ENCODE data around the gene SLC1A5. TPM values are rescaled to one million over a fixed set of nuclear protein-coding genes. Genes with fewer than 3 reads are reported as not detected.

The SLC1A5 gene
- total RNA-seq, 2 donors from 2014 or later = 88.5 to 145 TPM

- ATAC-seq = no peak
- no peak for DNase-seq
- intact Hi-C loops (cut with DNase I, micrococcal nuclease) = no loop called here
These were observed 56.0 kb downstream of the SLC1A5 start for GRCh38 chr19:46732172-46732938.

GRCh38 chr19:46731584-46731983, 56.8 kb downstream of the SLC1A5 start:
- DNase-seq = no peak
- intact Hi-C loops (cut with DNase I, micrococcal nuclease) = no loop called here
- no peak for ATAC-seq

- peak; percentile 22 for ATAC-seq
- intact Hi-C loops (cut with DNase I, micrococcal nuclease) = no loop called here
- no peak for DNase-seq
These were observed 57.3 kb downstream of the SLC1A5 start for GRCh38 chr19:46731007-46731501.

- intact Hi-C loops (cut with DNase I, micrococcal nuclease) = no loop called here
- ATAC-seq (no peak), DNase-seq (no peak)
These were observed 57.8 kb downstream of the SLC1A5 start for GRCh38 chr19:46730595-46730994.

GRCh38 chr19:46730187-46730586, 58.2 kb downstream of the SLC1A5 start:
- intact Hi-C loops (cut with DNase I, micrococcal nuclease) = no loop called here
- DNase-seq (no peak), ATAC-seq (no peak)

GRCh38 chr19:46729696-46730095, 58.7 kb downstream of the SLC1A5 start:
- intact Hi-C loops (cut with DNase I, micrococcal nuclease) = no loop called here
- ATAC-seq (no peak), DNase-seq (no peak)

GRCh38 chr19:46728693-46729339, 59.6 kb downstream of the SLC1A5 start:
- ATAC-seq (peak; percentile 82), DNase-seq (peak; percentile 58 to 89)
- intact Hi-C loops (cut with DNase I, micrococcal nuclease) = no loop called here

GRCh38 chr19:46728208-46728607, 60.2 kb downstream of the SLC1A5 start:
- ATAC-seq (no peak), DNase-seq (no peak)
- intact Hi-C loops (cut with DNase I, micrococcal nuclease) = no loop called here

- intact Hi-C loops (cut with DNase I, micrococcal nuclease) = no loop called here
- no peak for DNase-seq
- ATAC-seq = no peak
These were observed 60.6 kb downstream of the SLC1A5 start for GRCh38 chr19:46727757-46728156.

- intact Hi-C loops (cut with DNase I, micrococcal nuclease) = no loop called here
- no peak for ATAC-seq
- no peak for DNase-seq
These were observed 61.4 kb downstream of the SLC1A5 start for GRCh38 chr19:46726971-46727501.

- intact Hi-C loops (cut with DNase I, micrococcal nuclease) = no loop called here
- ATAC-seq (no peak), DNase-seq (no peak)
These were observed 61.8 kb downstream of the SLC1A5 start for GRCh38 chr19:46726551-46726950.

- no peak for ATAC-seq
- intact Hi-C loops (cut with DNase I, micrococcal nuclease) = no loop called here
These were observed 62.5 kb downstream of the SLC1A5 start for GRCh38 chr19:46725859-46726393.

GRCh38 chr19:46725036-46725820, 63.2 kb downstream of the SLC1A5 start:
- intact Hi-C loops (cut with DNase I, micrococcal nuclease) = no loop called here
- DNase-seq (no peak), ATAC-seq (no peak)

More at GRCh38 chr19:46725859-46726393, 62.5 kb downstream of the SLC1A5 start:
- DNase-seq = no peak

Other genes starting within 250 kb of the SLC1A5 start
- 100 to 1,000 TPM; 250 to 278 TPM for gene CALM3, start 187.3 kb downstream of the SLC1A5 start, total RNA-seq
- gene PTGIR, start 163.5 kb downstream of the SLC1A5 start, total RNA-seq = 1 to 10 TPM in 1 of 2 donors, under 1 TPM in 1; 0.58 to 1.6 TPM
- not detected for gene GNG8, start 152.4 kb downstream of the SLC1A5 start, total RNA-seq
- gene DACT3, start 127.4 kb downstream of the SLC1A5 start, total RNA-seq = 1 to 10 TPM; 1.1 to 7.8 TPM
- gene PRKD2, start 71.5 kb downstream of the SLC1A5 start, total RNA-seq = 10 to 100 TPM; 62.5 to 64.4 TPM
- 10 to 100 TPM; 10.2 to 10.8 TPM for gene FKRP, start 42.5 kb downstream of the SLC1A5 start, total RNA-seq
- gene STRN4, start 42.1 kb downstream of the SLC1A5 start, total RNA-seq = 10 to 100 TPM; 69.2 to 74.9 TPM
- gene AP2S1, start 62.3 kb upstream of the SLC1A5 start, total RNA-seq = 100 to 1,000 TPM; 123 to 138 TPM
- 10 to 100 TPM; 65.8 to 73.1 TPM for gene ARHGAP35, start 72.4 kb upstream of the SLC1A5 start, total RNA-seq
- 1 to 10 TPM in 1 of 2 donors, under 1 TPM in 1; 0.37 to 1.6 TPM for gene NPAS1, start 231.2 kb upstream of the SLC1A5 start, total RNA-seq